ENCODE results near the gene PRAMEF6. TPM values are rescaled to one million over a fixed set of nuclear protein-coding genes. Genes with fewer than 3 reads are reported as not detected.

PRAMEF6 gene
- total RNA-seq, 2 donors from 2014 or later: not detected

Other genes starting within 250 kb of the PRAMEF6 start
- under 1 TPM in 1 of 2 donors, not detected in 1; 0.24 TPM for gene AADACL3, start 231.5 kb downstream of the PRAMEF6 start, total RNA-seq
- not detected for gene CFAP107, start 201.4 kb downstream of the PRAMEF6 start, total RNA-seq
- not detected for gene PRAMEF12, start 173.8 kb downstream of the PRAMEF6 start, total RNA-seq
- not detected for gene PRAMEF1, start 156.2 kb downstream of the PRAMEF6 start, total RNA-seq
- gene PRAMEF11, start 116.2 kb downstream of the PRAMEF6 start, total RNA-seq: not detected
- not detected for gene HNRNPCL1, start 98.9 kb downstream of the PRAMEF6 start, total RNA-seq
- gene PRAMEF2, start 90.5 kb downstream of the PRAMEF6 start, total RNA-seq: not detected
- not detected for gene PRAMEF4, start 61.4 kb downstream of the PRAMEF6 start, total RNA-seq
- gene PRAMEF10, start 49.3 kb downstream of the PRAMEF6 start, total RNA-seq: not detected
- not detected for gene PRAMEF7, start 31.0 kb downstream of the PRAMEF6 start, total RNA-seq
- gene PRAMEF27, start 109.0 kb upstream of the PRAMEF6 start, total RNA-seq: not detected
- not detected for gene HNRNPCL3, start 113.2 kb upstream of the PRAMEF6 start, total RNA-seq
- not detected for gene PRAMEF25, start 123.2 kb upstream of the PRAMEF6 start, total RNA-seq
- not detected for gene HNRNPCL2, start 169.3 kb upstream of the PRAMEF6 start, total RNA-seq
- gene PRAMEF26, start 208.4 kb upstream of the PRAMEF6 start, total RNA-seq: not detected
- not detected for gene HNRNPCL4, start 218.1 kb upstream of the PRAMEF6 start, total RNA-seq
- gene PRAMEF9, start 224.3 kb upstream of the PRAMEF6 start, total RNA-seq: not detected